HepG2 (cell line): Measurements from ENCODE around the gene METTL1. TPM values are rescaled to one million over a fixed set of nuclear protein-coding genes. Genes with fewer than 3 reads are reported as not detected.

Experiments
- ATAC-seq: fragments of 200-7000 bp; cut with Tn5 transposase; 3 replicates; pipeline ENCODE4 v1.9.1; 2020; ENCODE audit warnings: mild to moderate bottlenecking, moderate library complexity
- BruUV-seq: library from RNA; stranded (reverse); fragments of 400-500 nt; replicated peaks from 2 replicates; lab custom pipeline; 2021; lab: Mats Ljungman, UMichigan
- CTCF ChIA-PET: fragments of 300-600 bp; formaldehyde crosslinking; extraction: SDS; loops from one replicate; lab custom pipeline; 2021; ENCODE audit warnings: low total read pairs, inconsistent platforms, low intra/inter-chr PET ratio; lab: Yijun Ruan, JAX
- POLR2A ChIA-PET: fragments of 350-600 bp; sonication (Branson Sonifier 250); formaldehyde crosslinking; loops from one replicate; lab custom pipeline; 2020; ENCODE audit warnings: antibody characterized with exemption, inconsistent platforms; lab: Yijun Ruan, JAX
- DNase-seq: peaks from one replicate; pipeline ENCODE4 v3.0.0-alpha.2; 2015; ENCODE audit warnings: low spot score
- FAIRE-seq: peaks from 3 replicates; lab custom pipeline; 2011; peaks lifted over from hg19 to GRCh38; lab: Jason Lieb, UNC
- H2AFZ ChIP-seq: one replicate; pipeline ENCODE4 v1.6.1; 2011; ENCODE audit warnings: low read length, inconsistent platforms
- H3K27ac ChIP-seq: fragments of 300-600 bp; 3 replicates; pipeline ENCODE4 v1.8.0; 2011; ENCODE audit warnings: mixed run types, mild to moderate bottlenecking, mixed read lengths, low read length, inconsistent platforms; ENCODE audit not compliant: insufficient read depth; ENCODE audit errors: extremely low read length
- H3K27me3 ChIP-seq, 2 experiments: fragments of 200-600 bp in 1 of 2; 2 replicates in 1 of 2; 3 replicates in 1 of 2; pipeline versions ENCODE4 v1.6.0 to v1.8.0; 2011; ENCODE audit warnings: low read length in 2 of 2, mild to moderate bottlenecking in 2 of 2, moderate library complexity in 2 of 2, inconsistent platforms in 1 of 2; ENCODE audit not compliant: insufficient read depth in 2 of 2, control insufficient read depth in 1 of 2
- H3K36me3 ChIP-seq, 2 experiments: fragments of 200-600 bp in 1 of 2; replicated peaks in 1 of 2; 2 replicates in 1 of 2; 3 replicates in 1 of 2; pipeline versions ENCODE4 v1.5.1 to v1.8.0; 2011; ENCODE audit warnings: low read length in 2 of 2, inconsistent platforms in 1 of 2; ENCODE audit not compliant: insufficient read depth in 2 of 2, control insufficient read depth in 1 of 2
- H3K4me1 ChIP-seq: 2 replicates; pipeline ENCODE4 v1.5.1; 2012; ENCODE audit warnings: low read length, inconsistent platforms; ENCODE audit not compliant: insufficient read depth
- H3K4me2 ChIP-seq: 2 replicates; pipeline ENCODE4 v1.6.0; 2011; ENCODE audit warnings: low read depth, low read length, inconsistent platforms
- H3K4me3 ChIP-seq, 3 experiments: fragments of 200-600 bp in 1 of 3; sonication (generic), shearing (Covaris generic) in 1 of 3; replicated peaks in 1 of 3; 2 replicates each; pipeline ENCODE4 v1.5.1; 2011 to 2016; ENCODE audit warnings: low read length in 3 of 3, inconsistent platforms in 2 of 3, low read depth in 2 of 3, mild to moderate bottlenecking in 2 of 3, control low read depth in 1 of 3, mixed read lengths in 1 of 3; ENCODE audit not compliant: insufficient read depth in 1 of 3
- H3K79me2 ChIP-seq: one replicate; pipeline ENCODE4 v1.6.1; 2011; ENCODE audit warnings: low read length, inconsistent platforms; ENCODE audit not compliant: insufficient read depth
- H3K9ac ChIP-seq: 2 replicates; pipeline ENCODE4 v1.6.0; 2011; ENCODE audit warnings: mild to moderate bottlenecking, low read depth, low read length, inconsistent platforms; ENCODE audit not compliant: insufficient read depth
- H3K9me3 ChIP-seq: 2 replicates; pipeline ENCODE4 v1.5.1; 2012; ENCODE audit warnings: mild to moderate bottlenecking, low read length
- H4K20me1 ChIP-seq: 2 replicates; pipeline ENCODE4 v1.6.0; 2011; ENCODE audit warnings: inconsistent platforms, mild to moderate bottlenecking, low read length, moderate library complexity; ENCODE audit not compliant: insufficient read depth
- ADNP ChIP-seq: sonication (generic); formaldehyde crosslinking; IDR thresholded peaks from 2 replicates; pipeline ENCODE4 v1.4.0; 2020; ENCODE audit warnings: missing genetic modification reagents
- ELF3 ChIP-seq: IDR thresholded peaks from 2 replicates; pipeline ENCODE4 v1.6.1; 2016; ENCODE audit warnings: missing genetic modification reagents, missing compliant biosample characterization
- HNF4A ChIP-seq: sonication (generic); formaldehyde crosslinking; IDR thresholded peaks from 2 replicates; pipeline ENCODE4 v1.4.0; 2020; ENCODE audit warnings: missing genetic modification reagents
- HNF4G ChIP-seq, 2 experiments: sonication (generic) in 1 of 2; formaldehyde crosslinking in 1 of 2; IDR thresholded peaks; 2 replicates each; pipeline versions ENCODE4 v1.4.0 to v1.6.1; 2011 to 2020; ENCODE audit warnings: borderline replicate concordance in 2 of 2, low read depth in 2 of 2, mild to moderate bottlenecking in 2 of 2, low read length in 1 of 2, missing genetic modification reagents in 1 of 2, moderate library complexity in 1 of 2
- KDM1A ChIP-seq: IDR thresholded peaks from 2 replicates; pipeline ENCODE4 v1.6.1; 2016; ENCODE audit warnings: missing compliant biosample characterization
- NFE2L1 ChIP-seq: sonication (generic); formaldehyde crosslinking; IDR thresholded peaks from 2 replicates; pipeline ENCODE4 v1.4.0; 2020; ENCODE audit warnings: missing genetic modification reagents, mild to moderate bottlenecking, borderline replicate concordance
- NR2F1 ChIP-seq, 2 experiments: fragments of 450-650 bp in 1 of 2; formaldehyde crosslinking in 1 of 2; IDR thresholded peaks; 2 replicates each; pipeline versions ENCODE4 v1.5.0 to v1.6.1; 2016 to 2020; ENCODE audit warnings: mild to moderate bottlenecking in 1 of 2, missing compliant biosample characterization in 1 of 2, missing genetic modification reagents in 1 of 2, moderate library complexity in 1 of 2
- RCOR2 ChIP-seq: IDR thresholded peaks from 2 replicates; pipeline ENCODE4 v1.6.1; 2016; ENCODE audit warnings: missing biosample characterization, missing genetic modification reagents
- SIN3A ChIP-seq: IDR thresholded peaks from 2 replicates; pipeline ENCODE4 v1.6.1; 2011; ENCODE audit warnings: low read depth, mild to moderate bottlenecking, control low read depth, low read length, borderline replicate concordance
- SSRP1 ChIP-seq: IDR thresholded peaks from 2 replicates; pipeline ENCODE4 v1.6.1; 2016; ENCODE audit warnings: control low read depth
- ZFYVE20 ChIP-seq: sonication (generic); formaldehyde crosslinking; IDR thresholded peaks from 2 replicates; pipeline ENCODE4 v1.8.0; 2023; ENCODE audit warnings: low read depth, mild to moderate bottlenecking, moderate library complexity, missing genetic modification reagents, borderline replicate concordance
- ZMYM2 ChIP-seq: sonication (generic); formaldehyde crosslinking; IDR thresholded peaks from 2 replicates; pipeline ENCODE4 v1.8.0; 2022; ENCODE audit warnings: mild to moderate bottlenecking, missing genetic modification reagents
- ZMYM3 ChIP-seq: sonication (generic); formaldehyde crosslinking; IDR thresholded peaks from 2 replicates; pipeline ENCODE4 v1.5.1; 2020; ENCODE audit warnings: mild to moderate bottlenecking, missing genetic modification reagents
- ZNF629 ChIP-seq: sonication (generic); formaldehyde crosslinking; conservative IDR thresholded peaks from 2 replicates; pipeline ENCODE4 v1.5.0; 2020; ENCODE audit warnings: missing genetic modification reagents
- WGBS: methylation state at CpG from one replicate; pipeline ENCODE4 v1.1.6; 2017; ENCODE audit warnings: low lambda C conversion rate; 5-methylcytosine and 5-hydroxymethylcytosine counted together
- in situ Hi-C: cut with HindIII; loops from 2 replicates; pipeline ENCODE4 v1.10.0; 2017; ENCODE audit warnings: low pct_unique_long_range_greater_than_20kb; ENCODE audit not compliant: extremely low pct_ligation_motif_present
- intact Hi-C: fragments of 100-400 bp; cut with micrococcal nuclease; formaldehyde crosslinking; loops from one replicate; pipeline ENCODE4 v1.10.0; 2022; ENCODE audit not compliant: unreplicated experiment
- polyA plus RNA-seq, 8 experiments: library from polyadenylated mRNA; depleted of rRNA in 3 of 8; stranded (reverse) in 7 of 8; unstranded in 1 of 8; fragments of >200 nt; fragmentation: Illumina TruSeq in 4 of 8; extraction: Trizol in 4 of 8; gene quantifications; 2 replicates each; pipeline versions ENCODE4 v1.2.1 to v1.2.3, GENCODE V29; 2011 to 2016; ENCODE audit warnings: low read depth in 4 of 8, missing spikeins in 1 of 8, mixed read lengths in 1 of 8; ENCODE audit not compliant: insufficient read depth in 1 of 8
- total RNA-seq, 5 experiments: library from RNA; depleted of rRNA; stranded (reverse); fragments of >200 nt; fragmentation: Illumina TruSeq; extraction: Trizol; gene quantifications; 2 replicates each; pipeline ENCODE4 v1.2.3, GENCODE V29; 2016; ENCODE audit warnings: low read depth in 1 of 5

METTL1 gene
- total and polyA plus RNA-seq, 2 of the 13 experiments (the other 11 are each of a cell fraction or from before 2014, with no cell fraction given): 34.7 to 36.9 TPM

- intact Hi-C loops: loop anchor here (1.0 kb wide), 1 partner anchor 9 kb away; the partner anchor contains the start of gene CDK4
- H3K27ac ChIP-seq: peak overlapping the region; percentile 94
Measured at GRCh38 chr12:57743769-57744168, 28.1 kb downstream of the METTL1 start.

More at GRCh38 chr12:57743769-57744168, 28.1 kb downstream of the METTL1 start:
- Histone ChIP-seq H3K4me3 (peak overlapping the region; percentile 63 to 80 (median 71); a peak in 5 of 6 replicates), H3K27me3 (peaks cover 3 to 21% of the 10 kb centered on the region in 2 experiments; a peak in 3 of 5 replicates), H3K9me3 (no peaks in the 10 kb centered on the region), H4K20me1 (no peaks in the 10 kb centered on the region), H3K36me3 (peaks cover 1 to 26% of the 10 kb centered on the region in 2 experiments; a peak in 3 of 5 replicates), H3K4me2 (peak overlapping the region; percentile 96), H2AFZ (no peak overlapping the region), H3K4me1 (peaks cover 44% of the 10 kb centered on the region), H3K79me2 (peaks cover 10% of the 10 kb centered on the region), H3K9ac (peak overlapping the region; percentile 94)
- ChIA-PET POLR2A (interaction anchor here (2.2 to 2.6 kb wide), 4 partner anchors 8 to 28 kb away, joined by 8 to 29 read pairs (median 18); partner anchors contain the start of genes EEF1AKMT3 and METTL1), CTCF (no interaction called here)
- ATAC-seq (no peak), FAIRE-seq (no peak), DNase-seq (no peak)
- in situ Hi-C loops: no loop called here
- TF ChIP-seq SSRP1 (CRISPR knock-in tag) (no peak), ZMYM3 (peak; percentile 66; the same call in 1 of the 2 replicates), ZMYM2 (CRISPR knock-in tag) (peak; percentile 28; the same call in 1 of the 2 replicates), KDM1A (CRISPR knock-in tag) (0 out of 2 replicates have a peak, but pooled peaks have one; percentile 61), ELF3 (peak; percentile 4; the same call in 1 of the 2 replicates), NR2F1 (CRISPR knock-in tag; IDR thresholded peaks at IDR 0.05) (no peak), HNF4A (CRISPR knock-in tag) (peak; percentile 48), ZNF629 (CRISPR knock-in tag) (peak; percentile 95), ZFYVE20 (CRISPR knock-in tag) (no peak), HNF4G (IDR thresholded peaks at IDR 0.05; ENCODE audit: borderline replicate concordance, low read depth, low read length) (0 out of 2 replicates have a peak, but pooled peaks have one; percentile 25), HNF4G (CRISPR knock-in tag; IDR thresholded peaks at IDR 0.05; ENCODE audit: borderline replicate concordance, low read depth) (no peak), RCOR2 (CRISPR knock-in tag) (peak; percentile 49; the same call in 1 of the 2 replicates), SIN3A (0 out of 2 replicates have a peak, but pooled peaks have one; percentile 16), ADNP (CRISPR knock-in tag) (0 out of 2 replicates have a peak, but pooled peaks have one; percentile 36), NFE2L1 (CRISPR knock-in tag) (no peak)
- BruUV-seq: no TSS peak
- WGBS: 17% methylated on average over 2 of the region's 2 CpGs
